Muscle of leg (tissue), 11 donors: ENCODE measurements around the gene IL22RA2. TPM values are rescaled to one million over a fixed set of nuclear protein-coding genes. Genes with fewer than 3 reads are reported as not detected.
"Not testable (repeated sequence)": the region's sequence is repeated elsewhere in the genome, so short reads cannot be mapped to it uniquely, and the experiment has no call there.

ENCODE experiments used
- DNase-seq: peaks from one replicate; pipeline ENCODE4 v3.0.0; 2013
- H3K27ac ChIP-seq: one replicate; pipeline ENCODE4 v1.5.1; 2013; ENCODE audit warnings: mild to moderate bottlenecking, low read length, control low read depth
- H3K27me3 ChIP-seq: one replicate; pipeline ENCODE4 v1.6.1; 2013; ENCODE audit warnings: low read length; ENCODE audit not compliant: control insufficient read depth, insufficient read depth
- H3K36me3 ChIP-seq: one replicate; pipeline ENCODE4 v1.6.1; 2013; ENCODE audit warnings: low read length; ENCODE audit not compliant: control insufficient read depth, insufficient read depth
- H3K4me1 ChIP-seq: one replicate; pipeline ENCODE4 v1.6.1; 2013; ENCODE audit warnings: low read length; ENCODE audit not compliant: control insufficient read depth, insufficient read depth
- H3K4me3 ChIP-seq: one replicate; pipeline ENCODE4 v1.5.1; 2013; ENCODE audit warnings: low read length, control low read depth
- H3K9me3 ChIP-seq: replicated peaks from 2 replicates; pipeline ENCODE4 v1.6.1; 2013; ENCODE audit warnings: low read depth, low read length; ENCODE audit not compliant: control insufficient read depth
- WGBS: methylation state at CpG from one replicate; pipeline ENCODE4 v1.1.5; 2013; ENCODE audit warnings: missing lambda C conversion rate; ENCODE audit not compliant: insufficient coverage; 5-methylcytosine and 5-hydroxymethylcytosine counted together
- polyA plus RNA-seq, 8 donors: library from polyadenylated mRNA; unstranded; fragments of 120-200 nt; gene quantifications; one replicate each; pipeline versions ENCODE4 v1.2.1 to v1.2.3, GENCODE V29; 2013; ENCODE audit warnings: inconsistent platforms in 1 of 8, low replicate concordance in 1 of 8; ENCODE audit not compliant: insufficient read length in 8 of 8, insufficient read depth in 1 of 8
- total RNA-seq: library from RNA; stranded (reverse); fragments of 120-200 nt; gene quantifications from one replicate; pipeline ENCODE4 v1.2.4, GENCODE V29; 2013

Gene IL22RA2
- total and polyA plus RNA-seq, 9 donors, result 0.23 TPM; not detected in 8

GRCh38 chr6:137214931-137215330 is 41.5 kb upstream of the IL22RA2 start:
- H3K4me1 ChIP-seq, result peaks cover 20% of the 10 kb centered on the region
- no peaks in the 10 kb centered on the region for H3K27me3 ChIP-seq
- H3K4me3 ChIP-seq, result no peak overlapping the region
- DNase-seq, result no peak
- H3K36me3 ChIP-seq, result no peaks in the 10 kb centered on the region
- no CpG with 5 or more reads among the region's 3 CpGs for WGBS
- no peaks in the 10 kb centered on the region for H3K9me3 ChIP-seq
- H3K27ac ChIP-seq, result no peak overlapping the region

GRCh38 chr6:137213813-137214212 is 40.4 kb upstream of the IL22RA2 start:
- Histone ChIP-seq H3K36me3 (no peaks in the 10 kb centered on the region), H3K27me3 (no peaks in the 10 kb centered on the region), H3K4me1 (peaks cover 15% of the 10 kb centered on the region), H3K9me3 (peaks cover 2% of the 10 kb centered on the region), H3K27ac (peak overlapping the region; percentile 25), H3K4me3 (no peak overlapping the region)
- WGBS, result no CpG with 5 or more reads among the region's 2 CpGs
- no peak for DNase-seq

GRCh38 chr6:137213331-137213740 is 39.9 kb upstream of the IL22RA2 start:
- Histone ChIP-seq H3K27ac (peak overlapping the region; percentile 25), H3K4me3 (no peak overlapping the region), H3K27me3 (no peaks in the 10 kb centered on the region), H3K36me3 (no peaks in the 10 kb centered on the region), H3K4me1 (peaks cover 15% of the 10 kb centered on the region), H3K9me3 (peaks cover 3% of the 10 kb centered on the region)
- peak; percentile 47 for DNase-seq
- 49% methylated on average over 3 of the region's 4 CpGs for WGBS

GRCh38 chr6:137211910-137212309 is 38.5 kb upstream of the IL22RA2 start:
- no peak overlapping the region for H3K4me3 ChIP-seq
- H3K9me3 ChIP-seq, result peaks cover 3% of the 10 kb centered on the region
- H3K36me3 ChIP-seq, result no peaks in the 10 kb centered on the region
- H3K27ac ChIP-seq, result no peak overlapping the region
- peaks cover 7% of the 10 kb centered on the region for H3K4me1 ChIP-seq
- H3K27me3 ChIP-seq, result no peaks in the 10 kb centered on the region
- no peak for DNase-seq
- 91% methylated on average over 3 of the region's 3 CpGs for WGBS

- Histone ChIP-seq H3K4me1 (peaks cover 3% of the 10 kb centered on the region), H3K27ac (no peak overlapping the region)
Observed at GRCh38 chr6:137210903-137211302, 37.5 kb upstream of the IL22RA2 start.

GRCh38 chr6:137208279-137208678 is 34.8 kb upstream of the IL22RA2 start:
- no peak for DNase-seq
- Histone ChIP-seq H3K4me1 (no peaks in the 10 kb centered on the region), H3K27me3 (no peaks in the 10 kb centered on the region), H3K36me3 (peaks cover 12% of the 10 kb centered on the region), H3K9me3 (peaks cover 3% of the 10 kb centered on the region), H3K4me3 (no peak overlapping the region), H3K27ac (no peak overlapping the region)
- 94% methylated on average over 7 of the region's 7 CpGs for WGBS

More at GRCh38 chr6:137210903-137211302, 37.5 kb upstream of the IL22RA2 start:
- Histone ChIP-seq H3K9me3 (peaks cover 3% of the 10 kb centered on the region), H3K27me3 (no peaks in the 10 kb centered on the region), H3K4me3 (no peak overlapping the region), H3K36me3 (no peaks in the 10 kb centered on the region)
- DNase-seq, result no peak

- WGBS, result no CpG with 5 or more reads among the region's 3 CpGs
- peaks cover 12% of the 10 kb centered on the region for H3K36me3 ChIP-seq
- H3K4me3 ChIP-seq, H3K4me1 ChIP-seq, DNase-seq, H3K9me3 ChIP-seq, H3K27ac ChIP-seq, H3K27me3 ChIP-seq: not testable (repeated sequence)
Observed at GRCh38 chr6:137207457-137207856, 34.0 kb upstream of the IL22RA2 start.

GRCh38 chr6:137206577-137206976 is 33.1 kb upstream of the IL22RA2 start:
- peaks cover 16% of the 10 kb centered on the region for H3K36me3 ChIP-seq
- H3K4me3 ChIP-seq, result no peak overlapping the region
- no peaks in the 10 kb centered on the region for H3K27me3 ChIP-seq
- no peaks in the 10 kb centered on the region for H3K4me1 ChIP-seq
- WGBS, result no CpG with 5 or more reads among the region's 1 CpG
- peaks cover 3% of the 10 kb centered on the region for H3K9me3 ChIP-seq
- H3K27ac ChIP-seq, result no peak overlapping the region
- DNase-seq, result no peak

GRCh38 chr6:137203256-137203655 is 29.8 kb upstream of the IL22RA2 start:
- Histone ChIP-seq H3K36me3 (peaks cover 22% of the 10 kb centered on the region), H3K9me3 (no peaks in the 10 kb centered on the region), H3K4me3 (no peak overlapping the region), H3K4me1 (no peaks in the 10 kb centered on the region), H3K27me3 (no peaks in the 10 kb centered on the region), H3K27ac (no peak overlapping the region)
- no peak for DNase-seq
- no CpG with 5 or more reads among the region's 2 CpGs for WGBS

GRCh38 chr6:137202078-137202477 is 28.6 kb upstream of the IL22RA2 start:
- Histone ChIP-seq H3K27ac (no peak overlapping the region), H3K36me3 (peaks cover 27% of the 10 kb centered on the region), H3K27me3 (no peaks in the 10 kb centered on the region), H3K4me1 (no peaks in the 10 kb centered on the region), H3K9me3 (no peaks in the 10 kb centered on the region), H3K4me3 (no peak overlapping the region)
- no peak for DNase-seq
- WGBS, result 67% methylated on average over 2 of the region's 6 CpGs

GRCh38 chr6:137201006-137201405 is 27.6 kb upstream of the IL22RA2 start:
- Histone ChIP-seq H3K4me1 (no peaks in the 10 kb centered on the region), H3K4me3 (no peak overlapping the region), H3K9me3 (no peaks in the 10 kb centered on the region), H3K36me3 (peaks cover 27% of the 10 kb centered on the region), H3K27ac (no peak overlapping the region), H3K27me3 (no peaks in the 10 kb centered on the region)
- WGBS, result 83% methylated on average over 1 of the region's 1 CpG
- no peak for DNase-seq
